ENCODE results near the gene SLC25A51. TPM values are rescaled to one million over a fixed set of nuclear protein-coding genes. Genes with fewer than 3 reads are reported as not detected.

SLC25A51 gene
- total RNA-seq, 1 donor from 2014 or later = 46.7 TPM

DNA sequence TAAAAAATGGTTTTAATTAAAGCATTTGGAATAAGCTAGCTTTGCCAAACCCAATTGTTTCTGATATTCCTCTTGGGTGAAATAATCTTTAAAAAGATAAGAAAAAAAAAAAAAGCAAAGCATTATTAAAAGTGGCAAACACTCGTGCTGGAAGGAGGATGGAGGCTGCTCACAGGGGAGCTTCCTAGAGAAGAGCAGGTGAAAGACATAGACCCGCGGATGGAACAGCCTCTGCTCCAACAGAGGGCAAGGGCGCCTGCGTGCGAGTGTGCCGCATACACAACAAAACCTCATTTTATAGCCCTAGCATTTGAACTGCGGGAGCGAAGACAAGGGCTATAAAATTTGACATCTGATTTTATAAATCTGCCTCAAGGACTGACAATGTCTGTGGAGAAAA is 33.4 kb upstream of the SLC25A51 start:
- DNase-seq (ENCODE audit: low spot score) = no peak

GRCh38 chr9:37936965-37937364 is 33.0 kb upstream of the SLC25A51 start:
- DNase-seq (ENCODE audit: low spot score) = peak; percentile 89

GRCh38 chr9:37936376-37936775 is 32.4 kb upstream of the SLC25A51 start:
- no peak for DNase-seq (ENCODE audit: low spot score)

- DNase-seq (ENCODE audit: low spot score) = no peak
Observed at GRCh38 chr9:37935096-37935495, 31.2 kb upstream of the SLC25A51 start.

DNA sequence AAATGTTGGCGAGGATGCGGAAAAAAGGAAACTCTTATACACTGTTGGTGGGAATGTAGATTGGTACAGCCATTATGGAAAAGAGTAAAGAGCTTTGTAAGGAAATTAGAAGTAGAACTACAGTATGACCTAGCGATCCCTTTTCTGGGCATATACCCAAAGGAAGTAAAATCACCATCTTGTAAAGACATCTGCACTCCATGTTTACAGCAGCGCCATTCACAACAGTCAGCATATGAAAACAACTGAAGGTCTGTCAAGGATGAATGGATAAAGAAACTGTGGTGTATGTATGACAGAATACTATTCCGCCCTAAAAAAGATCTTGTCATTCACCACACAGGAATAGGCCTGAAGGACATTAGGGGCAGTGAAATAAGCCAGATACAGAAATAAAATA is 27.7 kb upstream of the SLC25A51 start:
- DNase-seq (ENCODE audit: low spot score) = no peak

DNA sequence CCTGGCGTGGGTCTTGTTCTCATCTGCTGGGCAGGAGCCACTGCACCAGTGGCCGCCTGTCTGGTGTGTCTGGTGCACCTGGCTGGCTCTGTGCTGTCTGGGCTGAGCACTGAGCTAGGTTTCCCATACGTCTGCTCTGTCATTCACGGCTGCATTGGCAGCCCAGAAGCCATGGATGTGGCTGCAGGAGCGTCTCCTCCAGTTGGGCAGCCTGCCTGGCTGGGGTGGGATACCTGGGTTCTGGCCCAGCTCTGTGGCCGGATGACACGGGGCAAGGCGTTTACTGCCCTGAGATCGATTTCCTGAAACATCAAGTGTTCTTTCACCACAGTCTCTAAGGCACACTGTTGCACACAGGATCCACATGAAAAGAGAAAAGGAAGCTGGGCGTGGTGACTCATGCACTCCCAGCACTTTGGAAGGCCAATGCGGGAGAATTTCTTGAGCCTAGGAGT is 25.5 kb upstream of the SLC25A51 start:
- DNase-seq (ENCODE audit: low spot score) = no peak

- no peak for DNase-seq (ENCODE audit: low spot score)
Observed at GRCh38 chr9:37928552-37929430, 24.9 kb upstream of the SLC25A51 start.

DNA sequence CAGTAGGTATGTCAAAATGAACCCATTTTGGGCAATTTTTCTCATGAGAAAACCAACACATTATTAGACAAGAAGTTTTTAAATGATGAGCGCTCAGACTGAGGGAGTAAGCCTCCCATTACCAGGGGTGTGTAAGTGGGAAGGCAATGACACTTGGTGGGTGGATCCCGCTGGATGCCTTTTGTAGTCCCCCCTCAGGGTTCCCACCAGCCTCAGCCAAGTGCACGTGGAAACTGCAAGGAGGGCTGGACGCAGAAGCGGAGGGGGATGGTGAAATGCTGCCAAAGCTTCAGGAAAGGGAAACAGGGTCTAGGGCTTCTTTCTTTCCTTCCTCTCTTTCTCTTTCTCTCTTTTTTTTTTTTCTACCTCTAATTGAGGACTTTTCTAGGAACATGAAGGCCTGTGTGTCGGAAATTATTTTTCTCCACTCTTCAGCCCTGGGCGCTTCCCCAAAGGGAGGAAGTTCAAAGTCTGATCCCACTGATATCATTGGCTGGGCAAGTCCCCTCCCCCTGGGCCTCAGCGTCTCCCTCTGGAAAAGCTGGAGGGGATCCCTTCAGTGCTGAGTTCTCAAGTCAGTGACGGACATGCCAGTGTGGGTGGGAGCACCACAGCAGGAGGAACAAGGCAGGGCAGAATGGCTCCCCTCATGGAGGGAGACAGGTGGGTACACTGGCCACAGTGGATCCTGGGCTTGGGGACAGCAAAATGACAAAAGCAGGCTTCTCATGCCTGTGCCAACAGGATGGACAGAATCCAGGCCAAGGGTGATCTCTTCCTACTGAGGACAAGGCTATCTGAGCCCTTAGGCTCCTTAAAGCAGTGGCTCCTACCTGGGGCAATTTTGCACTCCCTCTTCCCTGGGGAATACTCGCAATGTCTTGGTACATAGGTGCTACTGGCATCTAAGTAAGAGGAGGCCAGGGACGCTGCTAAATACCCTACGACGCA is 23.9 kb upstream of the SLC25A51 start:
- DNase-seq (ENCODE audit: low spot score) = no peak

DNA sequence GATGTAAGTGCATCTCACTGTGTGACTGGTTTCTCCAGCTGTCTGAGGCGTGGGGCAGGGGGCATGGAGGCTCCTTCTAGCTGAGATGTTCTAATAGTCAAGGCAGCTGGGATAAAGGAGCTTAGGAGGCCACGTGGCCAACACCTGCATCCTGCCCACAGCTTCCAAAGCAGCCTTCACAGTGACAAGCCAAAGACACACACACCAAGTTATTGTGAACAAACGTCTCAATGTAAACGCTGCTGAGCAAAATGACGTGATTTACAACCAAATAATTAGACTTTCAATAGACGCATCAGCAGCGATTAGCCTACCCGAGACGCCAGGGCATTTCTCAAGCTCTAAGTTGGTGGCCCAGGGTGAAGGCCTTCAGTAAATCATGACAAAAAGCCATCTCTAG is 23.2 kb upstream of the SLC25A51 start:
- DNase-seq (ENCODE audit: low spot score) = no peak

- no peak for DNase-seq (ENCODE audit: low spot score)
Observed at GRCh38 chr9:37926737-37927118, 22.8 kb upstream of the SLC25A51 start.

- no peak for DNase-seq (ENCODE audit: low spot score)
Observed at GRCh38 chr9:37925786-37926736, 22.1 kb upstream of the SLC25A51 start.

- DNase-seq (ENCODE audit: low spot score) = no peak
Observed at GRCh38 chr9:37925006-37925405, 21.1 kb upstream of the SLC25A51 start.

- DNase-seq (ENCODE audit: low spot score) = no peak
Observed at GRCh38 chr9:37924538-37924937, 20.6 kb upstream of the SLC25A51 start.

DNA sequence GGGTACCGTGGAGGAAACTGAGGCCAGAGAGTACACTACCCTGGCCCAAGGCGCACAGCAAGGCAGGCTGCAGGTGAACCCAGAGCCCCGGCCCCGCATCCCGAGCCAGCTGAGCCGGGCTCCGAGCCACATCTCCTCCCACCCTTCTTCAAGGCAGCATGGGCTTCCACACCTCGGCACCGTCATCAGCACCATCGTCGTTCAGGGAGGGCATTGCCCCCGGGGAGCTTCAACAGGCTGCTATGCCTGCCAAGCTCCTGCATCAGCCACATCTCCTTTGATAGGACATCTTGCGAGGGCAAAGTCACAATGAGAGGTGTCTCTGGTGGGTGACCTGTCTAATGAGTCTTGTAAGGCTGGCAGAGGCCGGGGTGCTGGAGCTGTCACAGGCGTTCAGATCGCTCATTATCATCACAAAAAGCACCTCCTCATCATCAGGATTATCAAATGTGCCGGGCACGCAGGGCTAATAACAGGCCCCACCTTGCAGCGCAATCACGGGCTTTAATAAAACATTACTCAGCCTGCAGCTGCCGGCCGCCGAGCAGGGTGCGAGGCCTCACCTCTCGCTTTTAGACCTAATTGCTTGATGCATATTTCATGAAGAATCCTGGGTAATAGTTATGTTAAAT is 20.0 kb upstream of the SLC25A51 start:
- no peak for DNase-seq (ENCODE audit: low spot score)

DNA sequence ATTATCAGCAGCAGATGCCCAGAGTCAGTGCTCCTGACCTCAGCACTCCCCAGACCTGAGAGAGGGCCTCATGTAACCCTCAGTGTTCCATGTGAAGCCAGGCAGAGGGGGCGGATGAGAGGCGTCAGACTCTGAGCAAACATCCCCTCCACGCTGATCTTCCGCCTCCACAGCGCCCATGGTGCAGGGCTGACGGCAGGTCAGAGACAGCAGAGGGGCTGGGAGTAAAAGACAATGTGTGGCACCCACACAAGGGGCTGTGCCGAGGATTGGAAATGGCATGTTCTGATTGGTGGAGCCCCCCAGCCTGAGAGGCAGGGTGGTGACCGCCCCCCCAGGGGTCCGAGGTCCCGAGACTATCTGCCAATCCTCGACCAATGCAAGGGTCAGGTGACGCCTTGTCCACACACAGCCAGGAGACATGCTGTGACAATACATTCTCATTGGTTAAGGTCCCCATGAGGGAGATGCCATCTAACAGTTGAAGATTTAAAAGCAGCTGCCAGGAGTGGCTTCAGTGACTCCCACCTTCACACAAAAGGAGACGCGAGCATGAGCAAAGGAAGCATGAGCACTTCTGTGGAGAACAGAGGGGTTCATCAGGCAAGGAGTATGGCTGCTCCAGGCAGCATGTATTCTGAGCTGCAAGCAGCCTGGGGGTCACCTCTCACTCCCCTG is 19.3 kb upstream of the SLC25A51 start:
- DNase-seq (ENCODE audit: low spot score) = no peak

GRCh38 chr9:37922363-37923117 is 18.6 kb upstream of the SLC25A51 start:
- no peak for DNase-seq (ENCODE audit: low spot score)

DNA sequence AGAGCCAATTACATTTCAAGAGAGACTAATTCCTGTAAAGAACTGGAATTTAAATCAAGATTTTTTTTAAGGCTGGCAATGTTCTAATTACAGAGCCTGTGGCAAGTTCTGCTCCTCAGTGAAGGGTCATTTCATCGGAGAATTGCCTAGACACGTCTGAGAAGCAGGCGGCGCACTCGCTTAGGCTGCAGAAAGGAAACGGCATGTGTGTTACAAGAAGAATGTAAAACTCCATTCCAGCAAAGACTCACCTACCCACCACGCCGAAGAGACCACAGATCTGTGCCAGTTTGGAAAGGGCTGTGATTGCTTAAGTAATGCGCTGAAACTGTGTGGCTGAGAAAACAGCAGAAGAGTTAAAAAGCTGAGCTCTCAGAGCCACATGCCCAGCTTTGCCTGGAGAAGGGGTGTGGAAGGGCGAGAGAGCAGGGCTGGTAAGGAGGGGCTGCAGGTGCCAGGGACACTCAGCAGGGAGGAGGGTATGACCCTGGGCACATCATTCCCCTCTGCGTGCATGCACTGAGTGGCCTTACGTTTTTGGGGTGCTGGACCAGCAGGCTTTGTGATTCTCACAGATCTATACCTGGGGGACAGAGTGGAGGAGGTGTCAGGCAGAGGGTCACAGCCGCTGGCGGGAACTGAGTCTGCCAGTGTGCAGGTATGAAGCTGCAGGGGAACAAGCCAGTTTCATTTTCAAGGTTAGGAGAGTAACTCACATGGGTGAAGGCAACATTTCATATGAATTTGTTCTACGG is 17.8 kb upstream of the SLC25A51 start:
- no peak for DNase-seq (ENCODE audit: low spot score)

- DNase-seq (ENCODE audit: low spot score) = no peak
Observed at GRCh38 chr9:37921168-37921510, 17.2 kb upstream of the SLC25A51 start.
